ENCODE measurements around the gene CCN2. TPM values are rescaled to one million over a fixed set of nuclear protein-coding genes. Genes with fewer than 3 reads are reported as not detected.

CCN2 gene
- polyA plus RNA-seq: 10 to 100 TPM; 13.4 to 15.9 TPM

- H3K4me3 ChIP-seq (ENCODE audit: low read depth in 1 of 2, low read length in 2 of 2): peak within 1 kb of the TSS; percentile 57 to 71
- WGBS, 2 donors: 1 to 2% methylated on average over 56 to 97 of the region's 97 CpGs
- no peaks in the 10 kb centered on the region for H3K9me3 ChIP-seq (ENCODE audit: control insufficient read depth in 2 of 2, insufficient read depth in 1 of 2, low read depth in 1 of 2, low read length in 1 of 2)
- peak within 1 kb of the TSS; percentile 89 to 90 for H3K27ac ChIP-seq (ENCODE audit: low read depth in 2 of 2, low read length in 1 of 2)
- no peaks in the 10 kb centered on the region for H3K36me3 ChIP-seq (ENCODE audit: control insufficient read depth in 2 of 2, insufficient read depth in 2 of 2, low read length in 1 of 2)
- H3K27me3 ChIP-seq (ENCODE audit: control insufficient read depth in 1 of 2, insufficient read depth in 2 of 2, low read length in 2 of 2): no peaks in the 10 kb centered on the region
- peaks cover 5 to 10% of the 10 kb centered on the region in 2 donors for H3K4me1 ChIP-seq (ENCODE audit: control insufficient read depth in 2 of 2, insufficient read depth in 2 of 2, low read length in 1 of 2)
Measured at GRCh38 chr6:131950767-131951575, at the start of gene CCN2. Gene CCN2 (minus strand): TSS chr6:131951372. CDS start chr6:131951172, 200 bp downstream.

GRCh38 chr6:132000296-132000695, 49.1 kb upstream of the CCN2 start:
- Histone ChIP-seq H3K4me3 (ENCODE audit: low read depth in 1 of 2, low read length in 2 of 2) (no peak overlapping the region), H3K9me3 (ENCODE audit: control insufficient read depth in 2 of 2, insufficient read depth in 1 of 2, low read depth in 1 of 2, low read length in 1 of 2) (peaks cover 0 to 5% of the 10 kb centered on the region in 2 donors), H3K4me1 (ENCODE audit: control insufficient read depth in 2 of 2, insufficient read depth in 2 of 2, low read length in 1 of 2) (no peaks in the 10 kb centered on the region), H3K36me3 (ENCODE audit: control insufficient read depth in 2 of 2, insufficient read depth in 2 of 2, low read length in 1 of 2) (no peaks in the 10 kb centered on the region), H3K27me3 (ENCODE audit: control insufficient read depth in 1 of 2, insufficient read depth in 2 of 2, low read length in 2 of 2) (no peaks in the 10 kb centered on the region), H3K27ac (ENCODE audit: low read depth in 2 of 2, low read length in 1 of 2) (no peak overlapping the region)
- 76 to 78% methylated on average over 2 of the region's 2 CpGs for WGBS, 2 donors

GRCh38 chr6:131999545-132000146, 48.5 kb upstream of the CCN2 start:
- no peaks in the 10 kb centered on the region for H3K27me3 ChIP-seq (ENCODE audit: control insufficient read depth in 1 of 2, insufficient read depth in 2 of 2, low read length in 2 of 2)
- H3K4me3 ChIP-seq (ENCODE audit: low read depth in 1 of 2, low read length in 2 of 2): no peak overlapping the region
- 59 to 81% methylated on average over 4 of the region's 4 CpGs for WGBS, 2 donors
- no peak overlapping the region for H3K27ac ChIP-seq (ENCODE audit: low read depth in 2 of 2, low read length in 1 of 2)
- no peaks in the 10 kb centered on the region for H3K36me3 ChIP-seq (ENCODE audit: control insufficient read depth in 2 of 2, insufficient read depth in 2 of 2, low read length in 1 of 2)
- H3K4me1 ChIP-seq (ENCODE audit: control insufficient read depth in 2 of 2, insufficient read depth in 2 of 2, low read length in 1 of 2): no peaks in the 10 kb centered on the region
- peaks cover 0 to 5% of the 10 kb centered on the region in 2 donors for H3K9me3 ChIP-seq (ENCODE audit: control insufficient read depth in 2 of 2, insufficient read depth in 1 of 2, low read depth in 1 of 2, low read length in 1 of 2)

- 69 to 72% methylated on average over 9 of the region's 9 CpGs for WGBS, 2 donors
- no peaks in the 10 kb centered on the region for H3K27me3 ChIP-seq (ENCODE audit: control insufficient read depth in 1 of 2, insufficient read depth in 2 of 2, low read length in 2 of 2)
- peaks cover 0 to 2% of the 10 kb centered on the region in 2 donors for H3K9me3 ChIP-seq (ENCODE audit: control insufficient read depth in 2 of 2, insufficient read depth in 1 of 2, low read depth in 1 of 2, low read length in 1 of 2)
- no peaks in the 10 kb centered on the region for H3K36me3 ChIP-seq (ENCODE audit: control insufficient read depth in 2 of 2, insufficient read depth in 2 of 2, low read length in 1 of 2)
- no peak overlapping the region for H3K27ac ChIP-seq (ENCODE audit: low read depth in 2 of 2, low read length in 1 of 2)
- no peaks in the 10 kb centered on the region for H3K4me1 ChIP-seq (ENCODE audit: control insufficient read depth in 2 of 2, insufficient read depth in 2 of 2, low read length in 1 of 2)
- no peak overlapping the region for H3K4me3 ChIP-seq (ENCODE audit: low read depth in 1 of 2, low read length in 2 of 2)
Measured at GRCh38 chr6:131998255-131998982, 47.2 kb upstream of the CCN2 start.

- no peaks in the 10 kb centered on the region for H3K4me1 ChIP-seq (ENCODE audit: control insufficient read depth in 2 of 2, insufficient read depth in 2 of 2, low read length in 1 of 2)
- 83 to 88% methylated on average over 7 of the region's 7 CpGs for WGBS, 2 donors
- no peaks in the 10 kb centered on the region for H3K36me3 ChIP-seq (ENCODE audit: control insufficient read depth in 2 of 2, insufficient read depth in 2 of 2, low read length in 1 of 2)
- H3K27ac ChIP-seq (ENCODE audit: low read depth in 2 of 2, low read length in 1 of 2): no peak overlapping the region
- no peaks in the 10 kb centered on the region for H3K9me3 ChIP-seq (ENCODE audit: control insufficient read depth in 2 of 2, insufficient read depth in 1 of 2, low read depth in 1 of 2, low read length in 1 of 2)
- no peak overlapping the region for H3K4me3 ChIP-seq (ENCODE audit: low read depth in 1 of 2, low read length in 2 of 2)
- no peaks in the 10 kb centered on the region for H3K27me3 ChIP-seq (ENCODE audit: control insufficient read depth in 1 of 2, insufficient read depth in 2 of 2, low read length in 2 of 2)
Measured at GRCh38 chr6:131997429-131998153, 46.4 kb upstream of the CCN2 start.

- Histone ChIP-seq H3K4me1 (ENCODE audit: control insufficient read depth in 2 of 2, insufficient read depth in 2 of 2, low read length in 1 of 2) (no peaks in the 10 kb centered on the region), H3K4me3 (ENCODE audit: low read depth in 1 of 2, low read length in 2 of 2) (no peak overlapping the region), H3K36me3 (ENCODE audit: control insufficient read depth in 2 of 2, insufficient read depth in 2 of 2, low read length in 1 of 2) (no peaks in the 10 kb centered on the region), H3K27me3 (ENCODE audit: control insufficient read depth in 1 of 2, insufficient read depth in 2 of 2, low read length in 2 of 2) (no peaks in the 10 kb centered on the region), H3K27ac (ENCODE audit: low read depth in 2 of 2, low read length in 1 of 2) (no peak overlapping the region), H3K9me3 (ENCODE audit: control insufficient read depth in 2 of 2, insufficient read depth in 1 of 2, low read depth in 1 of 2, low read length in 1 of 2) (no peaks in the 10 kb centered on the region)
- 39 to 65% methylated on average over 1 of the region's 1 CpG for WGBS, 2 donors
Measured at GRCh38 chr6:131995917-131996316, 44.7 kb upstream of the CCN2 start.

GRCh38 chr6:131992557-131992956, 41.4 kb upstream of the CCN2 start:
- H3K27ac ChIP-seq (ENCODE audit: low read depth in 2 of 2, low read length in 1 of 2): no peak overlapping the region
- H3K9me3 ChIP-seq (ENCODE audit: control insufficient read depth in 2 of 2, insufficient read depth in 1 of 2, low read depth in 1 of 2, low read length in 1 of 2): no peaks in the 10 kb centered on the region
- H3K36me3 ChIP-seq (ENCODE audit: control insufficient read depth in 2 of 2, insufficient read depth in 2 of 2, low read length in 1 of 2): no peaks in the 10 kb centered on the region
- no peaks in the 10 kb centered on the region for H3K4me1 ChIP-seq (ENCODE audit: control insufficient read depth in 2 of 2, insufficient read depth in 2 of 2, low read length in 1 of 2)
- 43 to 82% methylated on average over 2 of the region's 2 CpGs for WGBS, 2 donors
- no peaks in the 10 kb centered on the region for H3K27me3 ChIP-seq (ENCODE audit: control insufficient read depth in 1 of 2, insufficient read depth in 2 of 2, low read length in 2 of 2)
- H3K4me3 ChIP-seq (ENCODE audit: low read depth in 1 of 2, low read length in 2 of 2): no peak overlapping the region

GRCh38 chr6:131989036-131989435, 37.9 kb upstream of the CCN2 start:
- WGBS, 2 donors: 69 to 82% methylated on average over 4 of the region's 4 CpGs
- no peaks in the 10 kb centered on the region for H3K4me1 ChIP-seq (ENCODE audit: control insufficient read depth in 2 of 2, insufficient read depth in 2 of 2, low read length in 1 of 2)

GRCh38 chr6:131982740-131983259, 31.6 kb upstream of the CCN2 start:
- H3K27me3 ChIP-seq (ENCODE audit: control insufficient read depth in 1 of 2, insufficient read depth in 2 of 2, low read length in 2 of 2): no peaks in the 10 kb centered on the region
- H3K4me1 ChIP-seq (ENCODE audit: control insufficient read depth in 2 of 2, insufficient read depth in 2 of 2, low read length in 1 of 2): no peaks in the 10 kb centered on the region
- no peaks in the 10 kb centered on the region for H3K36me3 ChIP-seq (ENCODE audit: control insufficient read depth in 2 of 2, insufficient read depth in 2 of 2, low read length in 1 of 2)
- no peak overlapping the region for H3K27ac ChIP-seq (ENCODE audit: low read depth in 2 of 2, low read length in 1 of 2)
- H3K9me3 ChIP-seq (ENCODE audit: control insufficient read depth in 2 of 2, insufficient read depth in 1 of 2, low read depth in 1 of 2, low read length in 1 of 2): no peaks in the 10 kb centered on the region
- 77 to 80% methylated on average over 2 of the region's 2 CpGs for WGBS, 2 donors
- no peak overlapping the region for H3K4me3 ChIP-seq (ENCODE audit: low read depth in 1 of 2, low read length in 2 of 2)

More at GRCh38 chr6:131989036-131989435, 37.9 kb upstream of the CCN2 start:
- H3K4me3 ChIP-seq (ENCODE audit: low read depth in 1 of 2, low read length in 2 of 2): no peak overlapping the region
- no peak overlapping the region for H3K27ac ChIP-seq (ENCODE audit: low read depth in 2 of 2, low read length in 1 of 2)
- H3K36me3 ChIP-seq (ENCODE audit: control insufficient read depth in 2 of 2, insufficient read depth in 2 of 2, low read length in 1 of 2): no peaks in the 10 kb centered on the region
- H3K27me3 ChIP-seq (ENCODE audit: control insufficient read depth in 1 of 2, insufficient read depth in 2 of 2, low read length in 2 of 2): no peaks in the 10 kb centered on the region
- H3K9me3 ChIP-seq (ENCODE audit: control insufficient read depth in 2 of 2, insufficient read depth in 1 of 2, low read depth in 1 of 2, low read length in 1 of 2): no peaks in the 10 kb centered on the region

Measured in esophagus (tissue), 2 donors.